Kidney (tissue), 14 donors: Measurements from ENCODE around the gene TAF8. TPM values are rescaled to one million over a fixed set of nuclear protein-coding genes. Genes with fewer than 3 reads are reported as not detected.
A peak's percentile ranks its signal among the peaks of the same experiment; 100 is the strongest.

ENCODE experiments used
- DNase-seq, 5 donors: peaks; one replicate each; pipeline ENCODE4 v3.0.0-alpha.2; 2013 to 2020
- FAIRE-seq: peaks from 2 replicates; lab custom pipeline; 2012; peaks lifted over from hg19 to GRCh38; lab: Jason Lieb, UNC
- H3K27ac ChIP-seq, 2 donors: one replicate each; pipeline ENCODE4 v1.7.0; 2013; ENCODE audit warnings: low read depth in 2 of 2, low read length in 2 of 2, inconsistent platforms in 1 of 2
- H3K27me3 ChIP-seq: one replicate; pipeline ENCODE4 v1.7.1; 2013; ENCODE audit warnings: low read length, inconsistent platforms; ENCODE audit not compliant: control insufficient read depth, insufficient read depth
- H3K36me3 ChIP-seq, 3 donors: one replicate each; pipeline versions ENCODE4 v1.7.0 to v1.7.1; 2013; ENCODE audit warnings: low read length in 3 of 3, control low read depth in 1 of 3, inconsistent platforms in 1 of 3; ENCODE audit not compliant: insufficient read depth in 3 of 3, control insufficient read depth in 2 of 3
- H3K4me1 ChIP-seq, 3 donors: one replicate each; pipeline versions ENCODE4 v1.7.0 to v1.7.1; 2013; ENCODE audit warnings: low read length in 3 of 3, inconsistent platforms in 1 of 3, low read depth in 1 of 3; ENCODE audit not compliant: control insufficient read depth in 2 of 3, insufficient read depth in 2 of 3
- H3K4me3 ChIP-seq, 3 donors: one replicate each; pipeline versions ENCODE4 v1.7.0 to v1.8.1; 2013; ENCODE audit warnings: low read length in 3 of 3, control low read depth in 1 of 3, inconsistent platforms in 1 of 3
- H3K9ac ChIP-seq, 3 donors: one replicate each; pipeline versions ENCODE4 v1.7.0 to v1.7.1; 2013; ENCODE audit warnings: low read length in 3 of 3, control low read depth in 1 of 3, inconsistent platforms in 1 of 3
- H3K9me3 ChIP-seq, 3 donors: one replicate each; pipeline versions ENCODE4 v1.7.0 to v1.7.1; 2013; ENCODE audit warnings: low read length in 3 of 3, control low read depth in 1 of 3, inconsistent platforms in 1 of 3; ENCODE audit not compliant: control insufficient read depth in 2 of 3, insufficient read depth in 1 of 3
- CTCF ChIP-seq: IDR thresholded peaks from 3 replicates; pipeline ENCODE4 v1.5.1; 2012; ENCODE audit warnings: mild to moderate bottlenecking, moderate library complexity, borderline replicate concordance; ENCODE audit not compliant: insufficient read depth; ENCODE audit errors: extremely low read depth
- intact Hi-C: fragments of 100-400 bp; cut with DNase I; formaldehyde crosslinking; loops from one replicate; pipeline ENCODE4 v1.11.1; 2022
- polyA plus RNA-seq: library from polyadenylated mRNA; stranded (reverse); fragments of 350-450 nt; fragmentation: Illumina TruSeq; extraction: RNeasy Lipid Tissue Mini Kit (QIAGEN cat#74804); gene quantifications from one replicate; pipeline ENCODE4 v1.2.3, GENCODE V29; 2014; ENCODE audit warnings: low read depth, low replicate concordance; ENCODE audit not compliant: insufficient read depth
- total RNA-seq: library from RNA; stranded (reverse); fragmentation: NEBNext Ultra II Directional; extraction: Animal tissue kit (Norgen Biotek cat#: 25700); gene quantifications from one replicate; pipeline ENCODE4 v1.2.1, GENCODE V29; 2021
- donor health status: control.
- donor health status: control.
- donor health status: control.
- donor health status: control.
- donor health status: control.
- donor health status: DM: yes; HTN: yes; CAD: no.
- donor health status: Normal renal cell carcinoma (clear cell type).

Gene TAF8
- total and polyA plus RNA-seq, 2 donors from 2014 or later = 16.3 to 32.0 TPM

DNA sequence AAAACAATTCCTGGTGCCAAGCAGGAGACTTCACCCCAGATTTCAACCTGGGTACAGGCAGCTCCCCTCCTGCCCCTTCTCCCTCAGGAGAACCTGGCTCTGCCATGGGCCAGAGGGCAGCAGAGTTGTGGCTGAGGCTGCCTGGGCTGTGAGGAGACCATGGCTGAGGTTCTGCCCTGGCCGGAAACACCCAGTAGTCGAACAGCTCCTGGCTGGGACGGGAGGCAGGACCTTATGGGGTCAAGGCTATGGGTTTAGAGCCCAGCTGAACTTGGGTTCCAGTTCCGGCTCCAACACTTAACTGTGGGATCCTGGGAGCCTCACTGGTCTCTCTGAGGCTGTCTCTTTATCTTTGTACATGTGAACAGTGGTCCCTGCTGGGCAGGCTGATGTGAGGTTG, 83.6 kb downstream of the TAF8 start:
- DNase-seq = peak in 1 of 5 donors; percentile 31
- no peak for FAIRE-seq
- Histone ChIP-seq H3K27ac (no peak overlapping the region), H3K4me3 (no peak overlapping the region), H3K4me1 (peaks cover 0 to under 1% (median 0%) of the 10 kb centered on the region in 3 donors), H3K36me3 (no peaks in the 10 kb centered on the region), H3K9ac (no peak overlapping the region), H3K27me3 (no peaks in the 10 kb centered on the region), H3K9me3 (no peaks in the 10 kb centered on the region)
- intact Hi-C loops = no loop called here
- no peak for TF ChIP-seq CTCF

DNA sequence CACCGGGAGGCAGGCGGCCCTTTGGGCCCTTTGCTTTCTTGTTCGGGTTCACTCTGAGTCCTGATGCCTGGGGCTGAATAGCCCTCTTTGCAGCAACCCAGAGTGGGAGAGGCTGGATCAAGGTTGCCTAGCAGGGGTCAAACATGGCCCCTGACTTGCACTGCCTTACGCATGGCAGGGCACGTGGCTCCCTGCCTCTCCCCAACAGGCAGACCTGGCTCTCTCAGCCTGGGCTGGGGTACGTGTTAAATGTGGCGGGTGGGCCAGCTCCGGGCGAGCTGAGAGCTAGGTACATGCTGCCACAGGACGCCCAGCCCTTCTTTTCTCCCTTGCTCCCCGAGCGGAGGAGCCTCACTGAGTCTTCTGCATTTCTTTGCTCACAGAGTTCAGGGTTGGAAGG, 84.8 kb downstream of the TAF8 start:
- no peak for DNase-seq
- no peaks in the 10 kb centered on the region for H3K9me3 ChIP-seq
- no peak overlapping the region for H3K27ac ChIP-seq
- TF ChIP-seq CTCF = no peak
- H3K36me3 ChIP-seq = no peaks in the 10 kb centered on the region
- H3K9ac ChIP-seq = no peak overlapping the region
- intact Hi-C loops = no loop called here
- H3K27me3 ChIP-seq = no peaks in the 10 kb centered on the region
- FAIRE-seq = no peak
- no peak overlapping the region for H3K4me3 ChIP-seq
- peaks cover 2 to 5% (median 4%) of the 10 kb centered on the region in 3 donors for H3K4me1 ChIP-seq

GRCh38 chr6:42135722-42136121, 85.4 kb downstream of the TAF8 start:
- intact Hi-C loops = no loop called here
- no peak for TF ChIP-seq CTCF
- DNase-seq = no peak
- H3K9me3 ChIP-seq = no peaks in the 10 kb centered on the region
- H3K4me3 ChIP-seq = no peak overlapping the region
- no peak overlapping the region for H3K9ac ChIP-seq
- no peaks in the 10 kb centered on the region for H3K27me3 ChIP-seq
- no peak for FAIRE-seq
- no peaks in the 10 kb centered on the region for H3K36me3 ChIP-seq
- H3K27ac ChIP-seq = no peak overlapping the region
- H3K4me1 ChIP-seq = peaks cover 2 to 10% (median 8%) of the 10 kb centered on the region in 3 donors
